ENCODE data around the gene CHKA.
A peak's percentile ranks its signal among the peaks of the same experiment; 100 is the strongest.

CHKA gene

DNA sequence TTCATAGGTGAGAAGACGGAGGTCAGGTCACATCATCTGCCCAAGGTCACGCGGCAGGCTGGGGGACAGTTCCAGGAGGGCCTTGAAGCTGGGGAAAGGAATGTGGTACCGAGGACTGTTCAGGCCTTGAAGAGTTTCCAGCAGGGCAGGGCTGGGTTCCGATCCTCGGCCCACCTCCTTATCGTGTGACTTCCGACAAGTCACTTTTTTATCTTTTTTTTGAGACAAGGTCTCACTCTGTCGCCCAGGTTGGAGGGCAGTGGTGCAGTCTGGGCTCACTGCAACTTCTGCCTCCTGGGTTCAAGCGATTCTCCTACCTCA is 90.1 kb downstream of the CHKA start:
- TF ChIP-seq, protein P1, sequence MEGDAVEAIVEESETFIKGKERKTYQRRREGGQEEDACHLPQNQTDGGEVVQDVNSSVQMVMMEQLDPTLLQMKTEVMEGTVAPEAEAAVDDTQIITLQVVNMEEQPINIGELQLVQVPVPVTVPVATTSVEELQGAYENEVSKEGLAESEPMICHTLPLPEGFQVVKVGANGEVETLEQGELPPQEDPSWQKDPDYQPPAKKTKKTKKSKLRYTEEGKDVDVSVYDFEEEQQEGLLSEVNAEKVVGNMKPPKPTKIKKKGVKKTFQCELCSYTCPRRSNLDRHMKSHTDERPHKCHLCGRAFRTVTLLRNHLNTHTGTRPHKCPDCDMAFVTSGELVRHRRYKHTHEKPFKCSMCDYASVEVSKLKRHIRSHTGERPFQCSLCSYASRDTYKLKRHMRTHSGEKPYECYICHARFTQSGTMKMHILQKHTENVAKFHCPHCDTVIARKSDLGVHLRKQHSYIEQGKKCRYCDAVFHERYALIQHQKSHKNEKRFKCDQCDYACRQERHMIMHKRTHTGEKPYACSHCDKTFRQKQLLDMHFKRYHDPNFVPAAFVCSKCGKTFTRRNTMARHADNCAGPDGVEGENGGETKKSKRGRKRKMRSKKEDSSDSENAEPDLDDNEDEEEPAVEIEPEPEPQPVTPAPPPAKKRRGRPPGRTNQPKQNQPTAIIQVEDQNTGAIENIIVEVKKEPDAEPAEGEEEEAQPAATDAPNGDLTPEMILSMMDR (IDR thresholded peaks at IDR 0.05; ENCODE audit: insufficient read depth, low read length, poor library complexity, severe bottlenecking): no peak
- no peak for DNase-seq (ENCODE audit: extremely low read depth, insufficient read length)
- Histone ChIP-seq H3K27me3 (replicated peaks; ENCODE audit: control insufficient read depth, insufficient read depth, low read length) (no peaks in the 10 kb centered on the region), H3K4me3 (replicated peaks; ENCODE audit: low read depth, low read length) (peak overlapping the region; percentile 91), H3K36me3 (ENCODE audit: control insufficient read depth, insufficient read depth, low read length) (peaks cover 13% of the 10 kb centered on the region)

DNA sequence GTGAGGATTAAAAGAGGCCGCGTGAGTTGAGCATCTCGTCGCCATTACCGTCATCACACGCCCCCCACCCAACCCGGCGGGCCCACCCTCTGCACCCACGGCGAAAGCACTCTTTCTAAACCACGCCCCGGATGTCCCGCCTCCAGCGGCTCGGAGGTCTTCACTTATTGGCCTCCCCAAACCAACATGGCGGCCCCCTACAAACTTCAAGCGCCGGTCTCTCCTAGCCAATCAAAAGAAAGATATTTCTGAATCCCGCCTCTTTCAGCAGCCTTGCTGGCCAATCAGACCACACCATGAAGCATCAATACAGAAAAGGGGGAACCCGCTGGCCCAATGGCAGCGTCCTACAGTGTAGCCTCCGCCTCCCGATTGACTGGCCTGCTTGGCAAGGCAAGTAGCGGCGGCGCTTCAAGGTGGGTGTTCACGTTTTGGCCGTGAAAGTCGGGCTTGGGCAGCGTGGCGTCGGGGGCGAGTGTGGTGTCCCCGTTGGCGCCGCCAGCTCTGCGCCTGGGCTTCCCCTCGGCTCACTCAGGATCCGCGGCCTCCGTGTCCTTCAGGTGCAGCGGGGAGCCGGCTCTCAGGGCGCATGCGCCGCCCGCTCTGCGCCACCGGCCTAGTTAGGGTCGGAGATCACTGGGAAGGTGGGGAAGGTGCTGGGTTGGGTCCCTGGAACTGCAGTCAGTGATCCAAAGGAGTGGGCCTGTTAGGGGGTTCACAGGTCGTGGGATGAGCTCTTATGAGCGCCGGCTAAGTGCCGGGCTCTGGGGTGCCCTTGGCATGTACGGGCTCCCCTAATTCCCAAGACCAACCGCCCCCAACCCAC is 90.7 kb downstream of the CHKA start, which contains the start of gene NDUFS8:
Gene NDUFS8, plus strand, starts transcription at position 364 of the 826 bp plus-strand sequence. CDS start 1,471 bp downstream, outside the sequence.
- Histone ChIP-seq H3K27me3 (replicated peaks; ENCODE audit: control insufficient read depth, insufficient read depth, low read length) (no peaks in the 10 kb centered on the region), H3K36me3 (ENCODE audit: control insufficient read depth, insufficient read depth, low read length) (peaks cover 13% of the 10 kb centered on the region), H3K4me3 (replicated peaks; ENCODE audit: low read depth, low read length) (peak within 1 kb of the TSS; percentile 91)
- peak; percentile 92 for DNase-seq (ENCODE audit: extremely low read depth, insufficient read length)
- TF ChIP-seq, protein P1 (IDR thresholded peaks at IDR 0.05; ENCODE audit: insufficient read depth, low read length, poor library complexity, severe bottlenecking): no peak

DNA sequence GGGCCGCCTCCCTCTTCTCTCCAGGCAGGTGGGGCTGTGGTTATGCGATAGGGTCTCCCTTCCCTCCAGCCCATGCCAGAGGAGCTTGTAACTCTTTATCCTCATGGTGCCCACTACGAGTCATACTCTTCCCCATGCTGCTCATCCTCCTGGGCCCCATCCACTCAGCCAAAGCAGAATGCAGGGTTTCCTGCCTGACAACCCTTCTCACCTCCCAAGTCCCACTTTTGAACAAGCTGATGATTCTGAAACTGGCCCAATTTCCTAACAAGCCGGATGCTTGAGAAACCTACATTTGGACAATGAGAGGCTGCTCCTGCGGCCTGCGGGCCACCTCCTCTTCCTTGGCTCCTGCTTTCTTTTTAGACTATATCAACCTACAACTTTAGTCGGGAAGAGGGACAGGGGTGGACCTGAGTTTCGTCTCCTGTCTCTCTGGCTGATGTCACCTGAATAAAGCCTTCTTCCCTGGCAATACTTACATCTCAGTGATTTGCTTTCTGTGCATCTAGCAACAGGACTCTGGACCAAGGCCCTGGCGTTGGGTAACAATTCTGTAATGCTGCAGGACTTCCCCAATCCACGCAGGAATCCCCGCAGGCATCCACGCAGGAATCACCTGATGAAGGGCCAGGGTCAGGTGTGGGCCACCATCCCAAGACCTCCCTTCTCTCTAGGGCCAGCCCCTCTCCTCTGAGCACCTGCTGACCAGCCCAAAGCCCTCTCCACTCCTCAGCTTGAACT is 92.2 kb downstream of the CHKA start:
- TF ChIP-seq, protein P1 (IDR thresholded peaks at IDR 0.05; ENCODE audit: insufficient read depth, low read length, poor library complexity, severe bottlenecking): no peak

DNA sequence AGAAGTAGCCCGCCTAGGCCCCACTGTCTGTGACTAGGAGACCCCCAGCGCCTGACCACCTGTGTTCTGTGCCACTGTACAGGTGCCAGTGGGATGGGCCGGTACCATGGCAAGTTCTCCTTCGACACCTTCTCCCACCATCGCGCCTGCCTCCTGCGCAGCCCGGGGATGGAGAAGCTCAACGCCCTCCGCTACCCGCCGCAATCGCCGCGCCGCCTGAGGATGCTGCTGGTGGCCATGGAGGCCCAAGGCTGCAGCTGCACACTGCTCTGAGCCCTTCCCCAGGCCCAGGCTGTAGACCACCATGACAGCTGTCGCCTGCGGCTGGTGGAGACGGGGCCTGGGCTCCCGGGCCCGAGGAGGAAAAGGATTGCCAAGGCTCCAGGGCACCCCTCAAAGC is 93.5 kb downstream of the CHKA start:
- Histone ChIP-seq H3K4me3 (replicated peaks; ENCODE audit: low read depth, low read length) (no peak overlapping the region), H3K27me3 (replicated peaks; ENCODE audit: control insufficient read depth, insufficient read depth, low read length) (no peaks in the 10 kb centered on the region), H3K36me3 (ENCODE audit: control insufficient read depth, insufficient read depth, low read length) (0 out of 2 replicates have a peak, but pooled peaks cover under 1% of the 10 kb centered on the region)
- no peak for DNase-seq (ENCODE audit: extremely low read depth, insufficient read length)
- TF ChIP-seq, protein P1 (IDR thresholded peaks at IDR 0.05; ENCODE audit: insufficient read depth, low read length, poor library complexity, severe bottlenecking): no peak

More for the DNA sequence above, 92.2 kb downstream of the CHKA start:
- H3K36me3 ChIP-seq (ENCODE audit: control insufficient read depth, insufficient read depth, low read length): peaks cover 8% of the 10 kb centered on the region
- H3K27me3 ChIP-seq (replicated peaks; ENCODE audit: control insufficient read depth, insufficient read depth, low read length): no peaks in the 10 kb centered on the region
- no peak for DNase-seq (ENCODE audit: extremely low read depth, insufficient read length)
- no peak overlapping the region; the same call in 1 of the 2 replicates for H3K4me3 ChIP-seq (replicated peaks; ENCODE audit: low read depth, low read length)

DNA sequence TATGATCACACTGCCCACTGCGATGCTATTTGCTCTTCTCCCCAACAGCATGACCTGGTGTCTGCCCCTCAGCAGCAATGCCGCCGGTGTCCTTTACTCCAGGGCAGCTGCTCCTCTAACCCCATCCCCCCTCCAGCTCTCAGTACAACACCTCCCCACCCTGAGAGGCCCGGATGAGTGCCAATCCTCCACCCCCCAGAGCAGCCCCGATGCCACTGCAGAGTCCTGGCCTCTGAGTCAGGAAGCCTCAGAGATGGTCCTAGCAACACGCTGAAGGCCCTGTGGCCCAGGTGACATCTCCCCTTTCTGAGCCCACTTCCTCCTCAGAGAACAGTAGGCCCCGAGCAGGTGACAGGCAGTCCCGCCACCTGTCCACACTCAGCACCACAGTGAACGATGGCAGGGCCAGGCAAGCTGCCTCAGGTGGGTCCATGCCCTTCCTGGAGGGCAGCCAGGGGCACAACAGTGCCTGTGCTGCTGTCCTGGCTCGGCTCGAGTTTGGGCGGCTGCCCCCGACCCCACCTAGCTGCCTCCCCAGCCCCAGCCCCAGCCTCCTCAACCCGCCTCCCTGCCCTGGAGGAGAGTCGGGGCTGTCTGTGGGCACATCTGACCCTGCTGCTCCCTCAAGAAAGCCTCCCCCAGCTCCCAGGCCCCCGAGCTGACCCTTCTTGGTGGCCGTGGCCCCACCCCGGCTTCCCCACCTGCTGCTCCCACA is 94.6 kb downstream of the CHKA start:
- H3K36me3 ChIP-seq (ENCODE audit: control insufficient read depth, insufficient read depth, low read length): no peaks in the 10 kb centered on the region
- DNase-seq (ENCODE audit: extremely low read depth, insufficient read length): no peak
- no peaks in the 10 kb centered on the region for H3K27me3 ChIP-seq (replicated peaks; ENCODE audit: control insufficient read depth, insufficient read depth, low read length)
- TF ChIP-seq, protein P1 (IDR thresholded peaks at IDR 0.05; ENCODE audit: insufficient read depth, low read length, poor library complexity, severe bottlenecking): no peak
- H3K4me3 ChIP-seq (replicated peaks; ENCODE audit: low read depth, low read length): no peak overlapping the region
